ENCODE results near the gene PPIAL4G.
"Not testable (repeated sequence)": the region's sequence is repeated elsewhere in the genome, so short reads cannot be mapped to it uniquely, and the experiment has no call there.

PPIAL4G gene

DNA sequence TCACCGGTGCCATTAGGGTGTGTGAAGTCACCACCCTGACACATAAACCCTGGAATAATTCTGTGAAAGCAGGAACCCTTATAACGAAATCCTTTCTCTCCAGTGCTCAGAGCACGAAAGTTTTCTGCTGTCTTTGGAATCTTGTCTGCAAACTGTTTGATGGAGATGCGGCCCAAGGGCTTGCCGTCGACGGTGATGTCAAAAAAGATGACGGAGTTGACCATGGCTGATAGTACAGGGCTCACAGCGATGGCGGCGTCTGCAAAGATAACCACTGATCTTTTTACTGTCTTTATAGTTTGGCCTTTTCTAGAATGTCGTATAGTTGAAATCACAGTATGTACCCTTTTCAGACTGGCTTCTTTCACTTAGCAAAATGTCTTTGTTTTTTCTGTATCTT lies at the start of gene PPIAL4G:
PPIAL4G (minus strand) TSS at position 274 of the 400 bp plus-strand sequence; CDS start at position 224, 50 bp downstream.
- DNase-seq: not testable (repeated sequence)

- DNase-seq: not testable (repeated sequence)
These were observed 49.1 kb upstream of the PPIAL4G start for GRCh38 chr1:148532158-148532557.

DNA sequence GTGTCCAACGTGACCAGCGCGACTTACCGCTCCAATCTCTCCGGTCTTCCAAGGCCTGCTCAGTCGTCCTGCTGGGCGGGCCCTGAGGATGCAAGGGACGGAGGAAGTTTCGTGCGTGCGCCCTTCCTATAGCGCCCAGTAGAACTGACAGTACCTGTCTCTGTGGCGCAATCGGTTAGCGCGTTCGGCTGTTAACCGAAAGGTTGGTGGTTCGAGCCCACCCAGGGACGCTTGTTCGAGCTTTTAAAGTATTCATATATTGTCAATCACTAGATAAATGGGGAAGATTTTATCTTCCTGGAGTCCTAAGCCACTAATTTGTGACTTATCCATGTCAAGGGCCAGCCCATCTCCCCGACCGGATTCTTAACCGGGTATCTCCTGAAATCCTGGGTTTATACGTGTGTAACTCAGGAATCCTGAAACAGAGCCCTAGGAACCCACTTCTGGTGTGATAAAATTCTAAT lies 46.0 kb upstream of the PPIAL4G start:
- DNase-seq: peak; percentile 64

DNA sequence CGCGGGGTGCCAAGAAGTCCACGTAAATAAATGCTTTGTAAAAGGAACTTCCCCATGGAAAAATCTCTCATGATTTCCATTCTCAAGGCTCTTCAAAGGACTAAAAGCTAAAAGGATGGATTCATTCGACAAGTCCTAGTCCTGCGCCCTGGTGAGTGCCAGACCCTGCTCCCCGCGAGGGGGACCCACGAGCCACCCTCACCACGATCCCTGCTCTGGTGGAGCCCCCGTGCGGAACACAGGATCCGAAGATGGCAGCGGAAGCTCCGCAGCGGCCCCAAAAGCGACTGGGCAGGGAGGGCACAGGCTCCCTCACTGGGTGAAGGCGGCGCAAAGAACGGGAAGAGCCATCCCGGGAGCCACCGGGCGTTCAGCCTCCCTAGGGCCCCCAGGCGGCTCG lies 45.5 kb upstream of the PPIAL4G start:
- DNase-seq: not testable (repeated sequence)

DNA sequence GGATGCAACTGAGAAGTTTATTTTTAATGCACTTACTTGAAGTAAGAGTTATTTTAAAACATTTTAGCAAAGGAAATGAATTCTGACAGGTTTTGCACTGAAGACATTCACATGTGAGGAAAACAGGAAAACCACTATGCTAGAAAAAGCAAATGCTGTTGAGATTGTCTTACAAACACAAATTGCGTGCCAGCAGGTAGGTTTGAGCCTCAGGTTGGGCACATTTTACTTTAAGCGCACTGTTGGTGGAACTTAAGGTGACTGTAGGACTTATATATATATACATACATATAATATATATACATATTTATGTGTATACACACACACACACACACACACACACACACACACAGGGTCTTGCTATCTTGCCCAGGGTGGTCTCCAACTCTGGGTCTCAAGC lies 43.5 kb upstream of the PPIAL4G start:
- not testable (repeated sequence) for DNase-seq

DNA sequence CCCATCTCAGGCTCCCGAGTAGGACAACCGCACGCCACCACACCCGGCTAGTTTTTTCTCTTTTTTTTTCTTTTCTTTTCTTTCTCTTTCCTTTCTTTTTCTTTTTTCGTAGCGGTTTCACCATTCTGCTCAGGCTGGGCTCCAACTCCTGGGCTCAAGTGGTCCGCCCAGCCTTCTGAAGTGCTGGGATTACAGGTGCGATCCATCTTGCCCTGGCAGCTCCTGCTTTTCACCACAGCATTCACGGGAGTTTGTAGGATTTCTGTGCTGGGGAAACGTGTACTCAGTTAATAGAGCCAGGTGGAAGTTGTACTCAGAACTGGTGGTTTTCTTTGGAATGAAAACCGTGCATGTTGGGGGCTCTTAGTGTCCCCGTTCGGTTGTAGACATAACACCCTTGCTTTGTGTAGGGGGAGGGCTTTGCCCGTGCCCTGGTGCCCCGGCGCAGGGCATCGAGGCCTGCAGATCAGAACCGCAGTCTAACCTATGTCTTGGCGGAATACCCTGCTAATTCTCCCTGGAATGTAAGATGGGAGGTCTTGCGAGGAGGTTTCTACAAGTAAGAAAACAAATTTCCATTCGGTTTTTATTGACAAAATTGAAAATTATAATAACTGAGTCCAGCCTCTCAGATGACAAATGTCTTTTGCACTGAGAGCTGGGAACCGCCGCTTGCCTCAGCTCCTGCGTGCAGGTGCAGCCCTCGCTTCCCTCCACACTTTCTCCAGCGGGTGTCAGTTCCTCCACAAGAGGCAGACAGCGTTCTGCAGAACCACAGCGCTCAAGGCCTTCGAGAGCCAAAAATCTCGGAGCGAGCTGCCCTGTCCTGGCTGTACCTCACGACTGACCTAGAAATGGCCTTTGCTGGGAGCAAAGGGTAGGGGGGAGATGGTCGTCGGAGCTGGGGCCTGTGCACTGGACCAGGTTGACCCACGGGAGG lies 40.4 kb upstream of the PPIAL4G start:
- DNase-seq: not testable (repeated sequence)

- peak; percentile 85 for DNase-seq
These were observed 39.6 kb upstream of the PPIAL4G start for GRCh38 chr1:148522561-148523204.

- peak; percentile 61 for DNase-seq
These were observed 39.0 kb upstream of the PPIAL4G start for GRCh38 chr1:148522072-148522471.

DNA sequence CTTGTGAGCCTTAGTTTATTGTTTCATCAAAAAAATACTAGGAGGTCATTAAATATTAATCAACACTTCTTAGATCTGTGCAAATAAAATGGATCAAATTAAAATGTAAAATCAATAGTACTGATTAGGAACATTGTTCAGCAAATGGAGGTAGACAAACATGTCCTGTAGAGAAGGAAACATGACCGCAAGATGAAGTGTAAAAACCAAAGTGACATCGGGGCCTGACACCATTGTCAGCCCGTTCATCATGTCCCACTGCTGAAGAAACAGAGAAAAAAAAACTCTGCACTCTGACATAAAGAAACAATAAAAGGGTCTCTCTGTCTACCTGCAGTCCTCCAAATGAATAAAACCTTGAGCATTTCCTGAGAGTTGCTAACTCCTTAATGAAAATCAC lies 31.2 kb upstream of the PPIAL4G start:
- not testable (repeated sequence) for DNase-seq

GRCh38 chr1:148512571-148513184 lies 29.6 kb upstream of the PPIAL4G start:
- peak; percentile 37 for DNase-seq

DNA sequence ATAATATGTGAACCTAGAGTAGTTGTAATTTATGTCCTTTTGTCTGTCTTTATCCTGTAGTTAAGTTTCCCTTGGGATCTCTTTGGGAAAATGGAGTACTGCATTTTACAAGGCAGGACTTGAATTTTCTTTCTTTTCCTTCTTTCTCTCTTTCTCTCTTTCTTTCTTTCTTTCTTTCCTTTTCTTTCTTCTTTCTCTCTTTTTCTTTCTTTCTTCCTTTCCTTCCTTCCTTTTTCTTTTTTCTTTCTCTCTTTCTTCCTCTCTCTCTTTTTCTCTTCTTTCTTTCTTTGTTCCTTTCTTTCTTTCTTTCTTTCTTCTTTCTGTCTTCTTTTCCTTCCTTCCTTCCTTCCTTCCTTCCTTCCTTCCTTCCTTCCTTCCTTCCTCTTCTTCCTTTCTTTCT lies 10.8 kb upstream of the PPIAL4G start:
- not testable (repeated sequence) for DNase-seq

DNA sequence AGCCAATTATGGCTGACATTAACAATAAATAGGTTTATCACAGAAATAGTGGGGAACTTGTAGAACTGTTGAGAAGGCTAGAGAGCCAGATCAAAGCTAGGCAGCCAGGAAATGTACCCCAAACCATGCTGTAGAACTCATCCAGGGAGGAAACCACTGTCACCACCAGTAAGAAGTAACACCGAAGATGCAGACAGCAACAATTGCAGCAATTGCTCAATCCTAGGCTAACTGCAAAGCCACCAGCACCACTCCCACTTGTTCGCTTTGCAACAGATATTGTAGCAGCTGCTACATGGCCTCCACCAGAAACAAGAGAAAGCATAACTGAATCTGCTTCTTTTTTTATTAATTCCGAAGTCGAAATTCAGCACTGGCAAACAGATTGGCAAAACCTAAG lies 2.0 kb downstream of the PPIAL4G start:
- DNase-seq: not testable (repeated sequence)

DNA sequence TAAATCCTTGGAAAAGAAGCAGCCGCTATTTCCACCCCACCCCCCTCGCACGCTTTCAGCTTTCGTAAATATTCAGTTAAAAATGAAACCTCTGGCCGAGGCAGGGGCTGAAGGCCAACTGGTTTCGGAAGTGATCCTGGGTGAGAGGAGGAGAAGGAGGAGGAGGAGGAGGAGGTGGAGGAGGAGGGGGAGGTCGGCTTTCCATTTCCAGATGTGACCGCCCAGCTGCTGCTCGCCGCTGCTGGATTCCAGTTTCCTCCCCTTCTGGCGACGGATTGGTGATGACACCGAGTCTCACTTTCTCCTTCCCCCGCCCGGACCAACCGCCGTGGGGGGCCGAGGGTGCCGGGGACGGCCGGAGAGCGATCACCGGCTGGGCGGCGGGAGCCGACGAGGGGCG lies 23.4 kb downstream of the PPIAL4G start:
- DNase-seq: not testable (repeated sequence)

DNA sequence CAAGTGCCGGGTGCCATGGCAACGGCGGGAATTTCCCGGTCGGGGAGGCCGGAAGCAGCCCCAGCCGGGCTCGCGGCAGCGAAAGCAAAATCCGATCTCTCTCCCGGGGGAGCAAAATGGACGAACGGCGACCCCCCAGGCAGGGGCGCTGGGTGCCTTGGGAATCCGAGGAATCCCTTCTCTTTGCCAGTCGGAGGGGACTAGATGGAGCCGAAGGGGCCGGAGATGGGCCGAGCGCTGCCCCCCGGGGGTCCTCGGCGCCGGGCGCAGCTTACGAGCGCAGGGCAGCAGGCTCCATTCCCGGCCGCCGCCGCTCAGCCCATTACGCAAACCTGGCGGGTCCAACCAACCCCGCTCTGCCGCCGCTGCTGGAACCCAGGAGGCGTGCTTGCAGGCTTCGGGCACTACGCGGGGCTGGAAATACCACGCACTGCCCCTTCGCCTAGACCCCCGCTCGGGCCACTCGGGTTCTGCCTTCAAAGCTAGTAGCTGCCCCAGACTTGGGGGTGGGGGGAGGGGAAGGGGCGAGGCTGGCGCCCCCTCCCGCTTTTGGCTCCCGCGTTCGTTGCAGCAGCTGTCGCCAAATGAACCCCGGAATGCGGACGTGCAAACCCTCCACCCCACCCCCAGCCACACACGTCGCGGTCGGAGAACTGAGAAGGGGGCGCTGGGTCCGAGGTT lies 24.1 kb downstream of the PPIAL4G start:
- peak; percentile 3 for DNase-seq

DNA sequence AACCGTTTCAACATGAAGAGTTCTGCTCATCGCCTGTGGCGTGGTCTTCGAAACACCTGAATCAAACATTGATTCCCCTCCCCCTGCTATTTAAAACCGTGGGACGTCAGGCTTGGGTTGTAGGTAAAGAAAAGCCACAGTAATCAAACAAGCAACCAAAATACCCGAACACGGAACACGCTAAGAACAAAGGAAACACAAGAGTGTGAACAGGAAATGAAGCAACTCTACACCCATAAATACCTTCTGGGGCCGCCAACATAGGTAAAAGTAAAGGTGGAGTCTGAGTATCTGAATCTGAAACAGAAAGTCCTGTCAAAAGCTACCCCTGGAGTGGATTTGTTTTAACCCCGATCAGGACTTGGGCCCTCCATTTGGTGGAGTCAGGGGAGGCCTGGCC lies 24.7 kb downstream of the PPIAL4G start:
- not testable (repeated sequence) for DNase-seq

DNA sequence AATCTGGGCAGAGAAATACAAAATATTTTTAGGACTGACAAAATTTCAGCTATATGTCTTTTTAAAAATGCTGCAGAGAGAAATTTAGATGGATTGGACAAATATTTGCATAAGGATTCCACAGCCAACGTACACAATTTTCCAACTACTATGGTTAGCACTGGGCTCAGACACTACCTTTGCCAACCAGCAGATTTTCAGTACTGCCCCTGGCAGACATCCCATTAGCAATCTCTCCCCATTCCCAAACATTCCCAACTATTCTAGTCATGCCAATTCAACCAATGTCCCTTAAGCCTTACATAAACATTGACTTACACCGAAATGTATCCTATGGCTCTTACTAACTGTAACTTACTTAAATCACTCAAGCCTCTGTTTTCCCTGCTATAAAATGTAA lies 30.3 kb downstream of the PPIAL4G start:
- DNase-seq: peak; percentile 37

DNA sequence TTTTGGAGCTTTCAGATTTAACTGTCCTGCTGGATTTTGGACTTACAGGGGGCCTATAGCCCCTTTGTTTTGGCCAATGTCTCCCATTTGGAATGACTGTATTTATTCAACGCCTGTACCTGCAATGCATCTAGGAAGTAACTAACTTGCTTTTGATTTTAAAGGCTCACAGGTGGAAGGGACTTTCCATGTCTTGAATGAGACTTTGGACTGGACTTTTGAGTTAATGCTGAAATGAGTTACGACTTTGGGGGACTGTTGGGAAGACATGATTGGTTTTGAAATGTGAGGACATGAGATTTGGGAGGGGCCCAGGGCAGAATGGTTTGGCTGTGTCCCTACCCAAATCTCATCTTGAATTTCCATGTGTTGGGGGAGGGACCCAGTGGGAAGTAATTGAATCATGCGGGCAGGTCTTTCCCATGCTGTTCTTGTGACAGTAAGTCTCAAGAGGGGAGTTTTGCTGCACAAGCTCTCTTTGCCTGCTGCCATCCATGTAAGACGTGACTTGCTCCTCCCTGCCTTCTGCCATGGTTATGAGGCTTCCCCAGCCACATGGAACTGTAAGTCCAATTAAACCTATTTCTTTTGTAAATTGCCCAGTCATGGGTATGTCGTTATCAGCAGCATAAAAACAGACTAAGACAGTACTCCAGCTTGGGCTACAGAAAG lies 43.3 kb downstream of the PPIAL4G start:
- not testable (repeated sequence) for DNase-seq

DNA sequence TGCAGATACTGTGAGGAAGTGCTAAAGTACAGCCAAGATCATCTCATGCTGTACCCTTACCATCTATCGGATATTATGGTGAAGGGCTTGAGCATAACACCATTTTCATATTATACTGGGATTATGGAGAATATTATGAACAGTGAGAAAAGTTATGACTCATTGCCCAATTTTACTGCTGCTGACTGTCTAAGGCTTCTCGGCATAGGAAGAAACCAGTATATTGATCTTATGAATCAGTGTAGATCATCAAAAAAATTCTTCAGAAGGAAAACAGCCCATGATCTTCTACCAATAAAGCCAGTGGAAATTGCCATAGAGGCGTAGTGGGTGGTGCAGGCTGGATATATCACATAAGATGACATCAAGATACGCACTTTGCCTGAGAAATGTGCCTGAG lies 47.7 kb downstream of the PPIAL4G start:
- no peak for DNase-seq

DNA sequence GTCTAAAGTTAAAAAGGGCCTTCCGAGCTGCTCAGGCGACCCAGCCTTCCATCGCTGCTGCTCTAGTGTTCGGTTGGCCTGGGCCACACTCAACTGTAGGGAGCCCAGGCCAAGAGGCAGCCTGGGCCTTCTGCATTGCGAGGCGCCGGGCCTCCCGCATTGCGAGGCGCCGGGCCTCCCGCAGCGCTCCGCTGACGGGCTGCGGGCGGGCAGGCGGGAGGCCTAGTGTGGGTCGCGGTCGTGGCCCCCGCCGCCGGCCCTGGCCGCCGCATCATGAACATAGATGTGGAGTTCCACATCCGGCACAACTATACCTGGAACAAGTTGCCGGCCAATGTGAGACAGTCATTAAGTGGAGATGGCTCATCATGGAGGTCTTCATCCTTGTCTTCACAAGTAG lies 48.3 kb downstream of the PPIAL4G start:
- DNase-seq: no peak

DNA sequence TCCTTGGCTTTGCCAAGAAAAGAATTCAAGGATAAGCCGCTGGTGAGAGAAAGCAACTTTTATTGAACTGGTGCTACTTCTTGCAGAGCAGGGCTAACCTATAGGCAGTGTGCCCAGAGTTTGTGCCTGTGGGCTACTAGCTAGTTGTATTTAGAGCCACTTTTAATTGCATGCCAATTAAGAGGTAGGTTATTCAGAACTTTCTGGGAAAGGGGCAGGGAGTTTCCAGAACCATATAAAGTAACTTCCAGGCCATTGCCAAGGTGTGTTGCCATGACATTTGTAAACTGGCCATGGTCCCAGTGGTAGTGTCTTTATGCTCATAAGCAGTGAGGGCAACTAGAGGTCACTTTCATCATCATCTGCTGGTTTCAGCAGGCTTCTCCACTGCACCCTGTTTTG lies 50.2 kb downstream of the PPIAL4G start:
- DNase-seq: not testable (repeated sequence)
